Measurements from ENCODE around the gene PRR36. TPM values are rescaled to one million over a fixed set of nuclear protein-coding genes. Genes with fewer than 3 reads are reported as not detected.
A peak's percentile ranks its signal among the peaks of the same experiment; 100 is the strongest.

PRR36 gene
- total RNA-seq, 8 experiments from 2014 or later = 0.27 to 6.4 (median 1.3) TPM

DNA sequence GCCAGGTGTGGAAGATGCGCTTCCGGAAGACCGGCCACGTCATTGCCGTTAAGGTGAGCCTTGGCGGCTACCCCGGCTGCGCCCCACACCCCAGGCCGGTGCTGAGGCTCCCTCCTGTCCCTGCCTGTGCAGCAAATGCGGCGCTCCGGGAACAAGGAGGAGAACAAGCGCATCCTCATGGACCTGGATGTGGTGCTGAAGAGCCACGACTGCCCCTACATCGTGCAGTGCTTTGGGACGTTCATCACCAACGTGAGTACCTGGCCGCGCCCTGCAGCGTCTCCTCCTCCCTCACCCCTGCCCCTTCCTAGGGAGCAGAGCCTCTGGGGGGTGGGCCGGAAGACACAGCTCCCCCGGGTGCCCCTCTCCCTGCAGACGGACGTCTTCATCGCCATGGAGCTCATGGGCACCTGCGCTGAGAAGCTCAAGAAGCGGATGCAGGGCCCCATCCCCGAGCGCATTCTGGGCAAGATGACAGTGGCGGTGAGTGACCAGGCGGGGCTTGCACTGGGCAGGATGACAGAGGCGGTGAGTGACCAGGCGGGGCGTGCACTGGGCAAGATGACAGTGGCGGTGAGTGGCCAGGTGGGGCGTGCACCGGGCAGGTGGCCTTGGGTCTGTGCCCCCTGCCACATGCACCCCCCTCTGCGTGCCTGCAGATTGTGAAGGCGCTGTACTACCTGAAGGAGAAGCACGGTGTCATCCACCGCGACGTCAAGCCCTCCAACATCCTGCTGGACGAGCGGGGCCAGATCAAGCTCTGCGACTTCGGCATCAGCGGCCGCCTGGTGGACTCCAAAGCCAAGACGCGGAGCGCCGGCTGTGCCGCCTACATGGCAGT, 36.4 kb upstream of the PRR36 start:
- no peak for ATAC-seq (replicated peaks in 6 of 8)
- Histone ChIP-seq H3K4me1 (replicated peaks in 1 of 2) (peaks cover 0 to under 1% of the 10 kb centered on the region in 2 donors), H3K4me3 (no peak overlapping the region), H3K27ac (no peak overlapping the region)
- in situ Hi-C loops (cut with MboI; ENCODE audit: low pct_unique_long_range_greater_than_20kb in 2 of 9, low sequenced_read_pairs in 9 of 9, unreplicated experiment in 9 of 9) = no loop called here
- 92 to 100% (median 97%) methylated on average over 2 to 5 of the region's 54 CpGs; no CpG with 5 or more reads in 6 of the 10 experiments for WGBS, 10 experiments

DNA sequence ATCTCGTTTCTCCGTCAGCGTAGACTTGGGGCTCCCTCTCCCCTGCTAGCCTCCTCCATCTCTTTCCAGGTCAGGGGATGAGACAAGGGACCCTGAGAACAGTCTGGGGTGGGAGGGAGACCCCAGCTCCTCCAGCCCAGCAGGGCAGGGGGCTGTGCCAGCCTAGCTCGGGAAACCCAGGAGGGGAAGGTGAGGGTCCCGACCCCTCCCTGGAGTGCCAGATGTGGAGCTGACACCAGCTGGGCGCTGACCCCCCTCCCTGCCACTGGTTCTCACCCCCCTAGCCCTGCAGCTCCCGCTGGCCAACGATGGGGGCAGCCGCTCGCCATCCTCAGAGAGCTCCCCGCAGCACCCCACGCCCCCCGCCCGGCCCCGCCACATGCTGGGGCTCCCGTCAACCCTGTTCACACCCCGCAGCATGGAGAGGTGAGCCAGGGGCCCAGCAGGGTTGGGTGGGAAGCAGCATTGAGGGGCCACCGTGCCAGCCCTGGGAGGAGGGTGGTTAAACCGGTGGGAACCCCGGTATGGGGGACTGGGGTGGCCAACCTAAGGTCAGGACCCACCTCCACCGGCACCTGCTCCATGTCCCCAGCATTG, 35.4 kb upstream of the PRR36 start:
- Histone ChIP-seq H3K4me3 (no peak overlapping the region), H3K27ac (no peak overlapping the region), H3K4me1 (replicated peaks in 1 of 2) (peaks cover 9 to 10% of the 10 kb centered on the region in 2 donors)
- no CpG with 5 or more reads among the region's 21 CpGs for WGBS, 10 experiments
- no peak for ATAC-seq (replicated peaks in 6 of 8)
- in situ Hi-C loops (cut with MboI; ENCODE audit: low pct_unique_long_range_greater_than_20kb in 2 of 9, low sequenced_read_pairs in 9 of 9, unreplicated experiment in 9 of 9) = no loop called here

DNA sequence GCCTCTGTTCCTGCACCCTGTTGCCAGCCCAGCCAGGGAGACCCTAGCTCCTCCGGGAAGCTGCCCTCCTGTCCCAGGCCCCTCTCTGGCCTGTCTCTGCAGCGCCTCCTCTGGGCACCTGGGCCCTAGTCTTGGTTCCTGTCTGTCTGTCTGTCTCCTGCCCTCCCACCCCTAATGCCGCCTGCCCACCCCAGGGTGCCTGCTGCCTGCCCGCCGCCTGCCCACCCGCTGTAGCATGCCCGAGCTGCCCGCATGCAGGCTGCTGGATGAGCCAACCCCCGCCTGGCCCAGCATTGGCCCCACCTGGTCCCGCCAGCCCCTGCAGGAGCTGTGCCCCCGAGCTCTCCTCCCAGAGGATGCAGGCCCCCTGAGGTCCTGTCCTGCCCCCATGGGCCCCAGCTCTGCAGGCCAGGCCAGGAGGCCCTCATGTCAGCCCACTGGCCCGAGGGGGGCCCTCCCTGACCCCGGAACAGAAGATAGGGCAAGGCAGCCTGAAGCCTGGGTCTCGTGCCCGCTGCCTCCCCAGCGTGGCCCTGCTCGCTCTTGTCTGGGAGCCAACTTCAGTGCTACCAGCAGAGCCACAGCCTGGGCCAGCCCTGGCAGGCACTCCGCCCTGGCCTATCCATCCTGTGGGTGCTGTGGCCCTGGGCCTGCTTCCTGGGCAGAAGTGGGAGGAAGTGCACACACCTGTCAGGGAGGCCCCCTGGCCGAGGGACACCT, 34.7 kb upstream of the PRR36 start:
- no peak for ATAC-seq (replicated peaks in 6 of 8)
- H3K4me1 ChIP-seq (replicated peaks in 1 of 2) = peaks cover 9 to 11% of the 10 kb centered on the region in 2 donors
- 90% methylated on average over 2 of the region's 19 CpGs; no CpG with 5 or more reads in 9 of the 10 experiments for WGBS, 10 experiments
- H3K27ac ChIP-seq = no peak overlapping the region
- in situ Hi-C loops (cut with MboI; ENCODE audit: low pct_unique_long_range_greater_than_20kb in 2 of 9, low sequenced_read_pairs in 9 of 9, unreplicated experiment in 9 of 9) = no loop called here
- H3K4me3 ChIP-seq = no peak overlapping the region

- Histone ChIP-seq H3K4me3 (no peak overlapping the region), H3K27ac (no peak overlapping the region), H3K4me1 (replicated peaks in 1 of 2) (peaks cover 9 to 11% of the 10 kb centered on the region in 2 donors)
- no peak for ATAC-seq (replicated peaks in 6 of 8)
- WGBS, 10 experiments = 88 to 100% (median 91%) methylated on average over 1 to 7 of the region's 14 CpGs; no CpG with 5 or more reads in 5 of the 10 experiments
- in situ Hi-C loops (cut with MboI; ENCODE audit: low pct_unique_long_range_greater_than_20kb in 2 of 9, low sequenced_read_pairs in 9 of 9, unreplicated experiment in 9 of 9) = no loop called here
Observed at GRCh38 chr19:7908078-7908699, 34.0 kb upstream of the PRR36 start.

DNA sequence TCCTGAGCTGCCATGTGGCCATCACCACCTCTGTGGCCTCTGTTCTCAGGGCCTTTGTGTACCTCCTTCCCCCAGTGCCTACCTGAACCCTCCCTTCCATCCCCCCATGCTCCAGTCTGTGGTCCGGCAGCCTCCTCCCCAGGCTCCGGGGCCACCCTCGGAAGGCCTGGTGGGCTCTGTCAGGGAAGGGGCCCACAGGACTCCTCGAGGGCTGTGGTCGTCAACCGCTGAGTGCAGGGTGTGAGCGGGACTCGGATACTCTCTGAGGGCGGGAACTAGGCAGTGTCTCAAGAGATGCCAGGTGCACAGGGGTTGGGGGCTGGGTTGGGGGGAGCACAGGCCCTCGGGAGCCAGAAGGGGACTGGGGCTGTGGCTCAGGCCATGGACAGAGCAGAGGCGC, 33.4 kb upstream of the PRR36 start:
- ATAC-seq (replicated peaks in 6 of 8) = no peak
- WGBS, 10 experiments = 92% methylated on average over 6 of the region's 11 CpGs; no CpG with 5 or more reads in 9 of the 10 experiments
- Histone ChIP-seq H3K27ac (no peak overlapping the region), H3K4me1 (replicated peaks in 1 of 2) (peaks cover 13 to 14% of the 10 kb centered on the region in 2 donors), H3K4me3 (no peak overlapping the region)
- in situ Hi-C loops (cut with MboI; ENCODE audit: low pct_unique_long_range_greater_than_20kb in 2 of 9, low sequenced_read_pairs in 9 of 9, unreplicated experiment in 9 of 9) = no loop called here

DNA sequence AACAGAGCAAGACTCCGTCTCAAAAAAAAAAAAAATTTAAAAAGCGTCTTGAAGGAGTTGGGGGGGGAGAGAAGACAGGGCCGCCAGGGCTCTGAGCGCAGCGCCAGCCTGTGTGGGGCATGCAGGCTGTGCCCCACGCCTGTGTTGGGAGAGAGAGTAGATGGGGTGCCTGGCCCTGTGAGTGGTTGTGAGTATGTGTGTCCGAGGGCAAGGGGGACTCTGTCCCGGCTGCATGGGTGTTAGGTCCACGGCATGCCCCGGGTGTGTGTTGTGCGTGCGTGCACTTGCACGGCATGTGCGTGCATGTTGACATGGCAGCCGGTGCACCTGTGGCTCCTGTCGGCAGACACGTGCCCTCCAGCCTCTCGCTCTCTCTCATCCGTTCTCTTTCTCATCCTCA, 32.9 kb upstream of the PRR36 start:
- H3K27ac ChIP-seq = no peak overlapping the region
- no peak overlapping the region for H3K4me3 ChIP-seq
- in situ Hi-C loops (cut with MboI; ENCODE audit: low pct_unique_long_range_greater_than_20kb in 2 of 9, low sequenced_read_pairs in 9 of 9, unreplicated experiment in 9 of 9) = no loop called here
- H3K4me1 ChIP-seq (replicated peaks in 1 of 2) = peaks cover 15% of the 10 kb centered on the region in 2 donors
- 83 to 100% (median 92%) methylated on average over 1 to 8 of the region's 19 CpGs; no CpG with 5 or more reads in 1 of the 10 experiments for WGBS, 10 experiments
- no peak for ATAC-seq (replicated peaks in 6 of 8)

- no peak overlapping the region for H3K27ac ChIP-seq
- ATAC-seq (replicated peaks in 6 of 8) = no peak
- in situ Hi-C loops (cut with MboI; ENCODE audit: low pct_unique_long_range_greater_than_20kb in 2 of 9, low sequenced_read_pairs in 9 of 9, unreplicated experiment in 9 of 9) = no loop called here
- H3K4me3 ChIP-seq = no peak overlapping the region
- 92 to 100% methylated on average over 1 to 5 of the region's 10 CpGs; no CpG with 5 or more reads in 8 of the 10 experiments for WGBS, 10 experiments
- peaks cover 15% of the 10 kb centered on the region in 2 donors for H3K4me1 ChIP-seq (replicated peaks in 1 of 2)
Observed at GRCh38 chr19:7905859-7906258, 31.7 kb upstream of the PRR36 start.

DNA sequence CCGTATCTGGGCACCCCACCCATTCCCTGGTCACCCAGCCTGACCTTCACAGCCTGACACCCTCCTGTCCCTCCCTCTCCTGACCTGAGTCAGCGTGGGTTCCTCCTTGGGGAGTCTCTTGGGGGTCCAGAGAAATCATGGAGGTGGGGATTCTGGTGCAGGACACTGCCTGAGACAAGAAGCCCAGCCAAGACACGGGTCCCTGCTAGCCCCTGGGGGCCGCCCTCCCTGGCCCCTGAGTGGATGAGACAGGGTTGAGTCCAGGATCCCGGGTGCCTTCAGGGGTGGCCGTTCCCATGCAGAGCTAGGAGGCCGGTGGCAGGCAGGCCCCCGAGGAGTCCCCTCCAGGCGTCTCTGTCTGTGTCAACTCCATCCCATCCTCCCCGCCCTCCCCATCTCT, 31.1 kb upstream of the PRR36 start:
- peaks cover 15% of the 10 kb centered on the region in 2 donors for H3K4me1 ChIP-seq (replicated peaks in 1 of 2)
- H3K4me3 ChIP-seq = peak overlapping the region in 1 of 5 donors; percentile 92
- no peak overlapping the region for H3K27ac ChIP-seq
- no peak for ATAC-seq (replicated peaks in 6 of 8)
- in situ Hi-C loops (cut with MboI; ENCODE audit: low pct_unique_long_range_greater_than_20kb in 2 of 9, low sequenced_read_pairs in 9 of 9, unreplicated experiment in 9 of 9) = no loop called here
- WGBS, 10 experiments = 22 to 100% (median 80%) methylated on average over 1 of the region's 10 CpGs; no CpG with 5 or more reads in 7 of the 10 experiments

- Histone ChIP-seq H3K4me1 (replicated peaks in 1 of 2) (peaks cover 15% of the 10 kb centered on the region in 2 donors), H3K4me3 (peak overlapping the region; percentile 79 to 92 (median 83)), H3K27ac (peak overlapping the region; percentile 88 to 91)
- in situ Hi-C loops (cut with MboI; ENCODE audit: low pct_unique_long_range_greater_than_20kb in 2 of 9, low sequenced_read_pairs in 9 of 9, unreplicated experiment in 9 of 9) = no loop called here
- peak in 6 of 8 experiments; percentile 12 to 31 (median 30) for ATAC-seq (replicated peaks in 6 of 8)
- WGBS, 10 experiments = 0 to 81% (median 50%) methylated on average over 1 to 4 of the region's 68 CpGs; no CpG with 5 or more reads in 4 of the 10 experiments
Observed at GRCh38 chr19:7904074-7905020, 30.2 kb upstream of the PRR36 start.

DNA sequence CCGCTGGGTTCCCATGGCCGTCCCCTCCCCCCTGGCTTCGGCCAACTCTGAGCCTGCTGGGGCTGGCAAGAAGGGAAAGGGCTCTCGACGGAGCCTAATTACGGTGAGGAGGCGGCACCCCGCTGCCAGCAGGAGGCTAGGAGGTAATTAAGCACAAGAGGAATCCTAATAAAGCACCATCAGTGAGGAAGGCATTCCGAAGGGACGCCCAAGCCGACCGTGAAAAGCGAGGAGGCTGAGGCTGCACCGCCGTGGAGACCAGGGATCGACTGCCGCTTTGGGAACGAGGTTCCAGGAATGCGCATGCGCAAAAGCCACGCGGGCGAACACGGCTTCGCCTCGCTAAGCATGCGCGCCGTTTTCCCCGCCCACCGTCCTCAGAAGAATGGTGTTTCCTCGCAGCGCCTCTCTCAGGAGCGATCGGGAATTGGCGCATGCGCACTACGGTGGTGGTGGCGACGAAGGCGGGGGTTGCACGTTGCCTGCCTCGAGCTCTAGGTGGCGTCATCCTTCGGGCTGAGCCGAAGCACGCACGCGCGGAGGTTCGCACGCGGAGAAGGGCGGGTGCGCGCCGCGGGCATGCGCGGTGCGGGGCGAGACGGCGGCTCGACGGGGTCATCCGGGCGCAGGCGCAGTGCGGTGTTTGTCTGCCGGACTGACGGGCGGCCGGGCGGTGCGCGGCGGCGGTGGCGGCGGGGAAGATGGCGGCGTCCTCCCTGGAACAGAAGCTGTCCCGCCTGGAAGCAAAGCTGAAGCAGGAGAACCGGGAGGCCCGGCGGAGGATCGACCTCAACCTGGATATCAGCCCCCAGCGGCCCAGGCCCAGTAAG, 29.3 kb upstream of the PRR36 start, which contains the start of gene MAP2K7:
TSS of gene MAP2K7 (plus strand) at position 634 of the 830 bp plus-strand sequence. CDS start at position 702, 68 bp downstream.
- peak within 1 kb of the TSS; percentile 88 to 91 for H3K27ac ChIP-seq
- in situ Hi-C loops (cut with MboI; ENCODE audit: low pct_unique_long_range_greater_than_20kb in 2 of 9, low sequenced_read_pairs in 9 of 9, unreplicated experiment in 9 of 9) = no loop called here
- peak within 1 kb of the TSS; percentile 79 to 92 (median 83) for H3K4me3 ChIP-seq
- H3K4me1 ChIP-seq (replicated peaks in 1 of 2) = peaks cover 15% of the 10 kb centered on the region in 2 donors
- ATAC-seq (replicated peaks in 6 of 8) = peak; percentile 76 to 87 (median 84)
- 0 to 3% (median 0%) methylated on average over 3 to 14 of the region's 89 CpGs; no CpG with 5 or more reads in 4 of the 10 experiments for WGBS, 10 experiments

DNA sequence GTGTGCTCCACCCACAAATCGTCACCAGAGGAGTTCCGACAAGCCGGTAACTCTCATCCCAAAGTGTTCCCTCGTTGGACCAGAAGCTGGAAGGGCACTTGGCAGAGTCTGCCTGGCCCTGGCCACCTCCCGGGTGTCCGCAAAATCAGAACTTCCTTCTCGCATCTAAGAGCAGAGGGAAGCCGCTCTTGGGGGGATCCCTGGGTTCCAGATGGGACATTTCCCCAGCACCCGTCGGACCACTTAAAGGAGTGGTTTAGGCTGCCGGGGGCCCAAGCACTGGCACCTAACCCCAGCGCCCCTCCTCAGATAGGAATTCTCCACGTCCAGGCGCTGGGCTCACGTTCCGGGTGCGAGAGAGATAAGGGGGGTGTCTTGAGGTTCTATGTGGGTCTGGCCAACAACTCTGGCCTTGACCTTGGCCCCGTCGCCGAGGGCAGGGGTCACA, 28.6 kb upstream of the PRR36 start:
- in situ Hi-C loops (cut with MboI; ENCODE audit: low pct_unique_long_range_greater_than_20kb in 2 of 9, low sequenced_read_pairs in 9 of 9, unreplicated experiment in 9 of 9) = no loop called here
- WGBS, 10 experiments = 5 to 73% (median 16%) methylated on average over 1 to 13 of the region's 20 CpGs; no CpG with 5 or more reads in 4 of the 10 experiments
- ATAC-seq (replicated peaks in 6 of 8) = peak in 3 of 8 experiments; percentile 3 to 8 (median 4)
- Histone ChIP-seq H3K4me1 (replicated peaks in 1 of 2) (peaks cover 15% of the 10 kb centered on the region in 2 donors), H3K4me3 (peak overlapping the region; percentile 38 to 56 (median 53)), H3K27ac (peak overlapping the region; percentile 79 to 88)

Measured in motor neuron (in vitro differentiated cells).